SK-N-SH treated with all-trans-retinoic acid at 6 μM for 48 hours (cell line): ENCODE results near the gene KIF26A.

ENCODE experiments used
- ARNTL ChIP-seq: fragments of 450-650 bp; formaldehyde crosslinking; IDR thresholded peaks from 2 replicates; pipeline ENCODE4 v1.5.0; 2020; ENCODE audit warnings: low read depth, mild to moderate bottlenecking, moderate library complexity, borderline replicate concordance
- CREB5 ChIP-seq: fragments of 250-450 bp; sonication (Bioruptor Pico); IDR thresholded peaks from 2 replicates; pipeline ENCODE4 v1.5.1; 2020; ENCODE audit warnings: low read depth, mild to moderate bottlenecking, moderate library complexity
- CSDC2 ChIP-seq: fragments of 250-450 bp; sonication (Bioruptor Pico); IDR thresholded peaks from 2 replicates; pipeline ENCODE4 v1.5.0; 2020; ENCODE audit warnings: mild to moderate bottlenecking, moderate library complexity
- ESRRG ChIP-seq: fragments of 250-450 bp; sonication (Bioruptor Pico); IDR thresholded peaks from 2 replicates; pipeline ENCODE4 v1.6.1; 2021; ENCODE audit warnings: mild to moderate bottlenecking
- ISL1 ChIP-seq: fragments of 250-450 bp; sonication (Bioruptor Pico); IDR thresholded peaks from 2 replicates; pipeline ENCODE4 v2.1.2; 2022; ENCODE audit warnings: mild to moderate bottlenecking, moderate library complexity
- PATZ1 ChIP-seq: fragments of 250-450 bp; sonication (Bioruptor Pico); IDR thresholded peaks from 2 replicates; pipeline ENCODE4 v1.8.0; 2020; ENCODE audit warnings: mild to moderate bottlenecking, moderate library complexity, borderline replicate concordance
- PPARA ChIP-seq: fragments of 250-450 bp; sonication (Bioruptor Pico); IDR thresholded peaks from 2 replicates; pipeline ENCODE4 v1.5.0; 2020; ENCODE audit warnings: mild to moderate bottlenecking, borderline replicate concordance
- RARB ChIP-seq: fragments of 250-450 bp; sonication (Bioruptor Pico); IDR thresholded peaks from 2 replicates; pipeline ENCODE4 v1.8.0; 2021; ENCODE audit warnings: mild to moderate bottlenecking, moderate library complexity
- TOX ChIP-seq: fragments of 250-450 bp; sonication (Bioruptor Pico); IDR thresholded peaks from 2 replicates; pipeline ENCODE4 v1.8.0; 2021; ENCODE audit warnings: mild to moderate bottlenecking, moderate library complexity, borderline replicate concordance
- ZC3H10 ChIP-seq: fragments of 250-450 bp; sonication (Bioruptor Pico); IDR thresholded peaks from 2 replicates; pipeline ENCODE4 v1.5.1; 2021; ENCODE audit warnings: mild to moderate bottlenecking, moderate library complexity
- ZFP3 ChIP-seq: fragments of 250-450 bp; sonication (Bioruptor Pico); IDR thresholded peaks from 2 replicates; pipeline ENCODE4 v1.5.0; 2020; ENCODE audit warnings: mild to moderate bottlenecking, moderate library complexity

- TF ChIP-seq ESRRG (CRISPR knock-in tag) (no peak), CREB5 (CRISPR knock-in tag) (no peak), ISL1 (CRISPR knock-in tag) (no peak), TOX (CRISPR knock-in tag) (no peak), PPARA (CRISPR knock-in tag) (no peak), RARB (CRISPR knock-in tag) (no peak), ARNTL (CRISPR knock-in tag) (no peak), CSDC2 (CRISPR knock-in tag) (no peak), ZFP3 (no peak), PATZ1 (CRISPR knock-in tag) (no peak), ZC3H10 (CRISPR knock-in tag) (no peak)
Observed at GRCh38 chr14:104139460-104140212, 1.2 kb downstream of the KIF26A start.
